ENCODE results near the gene PRICKLE4.

DNA sequence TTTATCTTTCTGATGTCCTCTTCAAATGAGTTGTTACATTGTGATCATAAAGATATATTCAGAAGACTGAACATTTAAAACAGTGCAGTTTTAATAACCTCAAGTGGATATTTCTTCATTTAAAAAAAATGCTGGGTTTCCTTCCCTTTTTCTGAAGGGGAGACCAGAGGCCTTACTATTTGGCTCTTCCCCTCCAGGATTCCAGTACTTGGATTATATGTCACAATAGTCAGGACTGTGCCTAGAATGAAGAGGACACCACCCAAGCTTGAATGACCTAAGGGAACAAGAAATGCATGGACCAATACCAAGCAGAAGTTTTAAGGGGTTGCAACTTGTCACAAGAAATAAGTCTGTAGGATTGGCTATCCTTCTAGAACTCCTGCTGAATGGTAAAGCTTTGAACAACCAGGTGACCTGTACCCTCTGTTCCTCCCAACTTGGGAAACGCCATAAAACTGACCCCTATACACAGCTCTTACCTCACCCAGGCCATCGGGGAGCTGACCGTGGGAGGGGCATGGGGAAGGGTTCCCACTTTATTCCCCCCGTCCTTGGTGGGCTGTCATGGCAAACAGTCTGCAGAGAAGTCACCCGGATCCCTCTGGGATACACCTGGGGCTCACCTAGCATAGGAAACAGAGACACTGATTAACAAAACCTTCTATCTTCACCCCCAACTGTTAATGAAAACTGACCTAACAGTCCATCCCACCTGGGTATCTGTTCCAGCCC lies 2.9 kb upstream of the PRICKLE4 start:
- TF ChIP-seq, protein P1, sequence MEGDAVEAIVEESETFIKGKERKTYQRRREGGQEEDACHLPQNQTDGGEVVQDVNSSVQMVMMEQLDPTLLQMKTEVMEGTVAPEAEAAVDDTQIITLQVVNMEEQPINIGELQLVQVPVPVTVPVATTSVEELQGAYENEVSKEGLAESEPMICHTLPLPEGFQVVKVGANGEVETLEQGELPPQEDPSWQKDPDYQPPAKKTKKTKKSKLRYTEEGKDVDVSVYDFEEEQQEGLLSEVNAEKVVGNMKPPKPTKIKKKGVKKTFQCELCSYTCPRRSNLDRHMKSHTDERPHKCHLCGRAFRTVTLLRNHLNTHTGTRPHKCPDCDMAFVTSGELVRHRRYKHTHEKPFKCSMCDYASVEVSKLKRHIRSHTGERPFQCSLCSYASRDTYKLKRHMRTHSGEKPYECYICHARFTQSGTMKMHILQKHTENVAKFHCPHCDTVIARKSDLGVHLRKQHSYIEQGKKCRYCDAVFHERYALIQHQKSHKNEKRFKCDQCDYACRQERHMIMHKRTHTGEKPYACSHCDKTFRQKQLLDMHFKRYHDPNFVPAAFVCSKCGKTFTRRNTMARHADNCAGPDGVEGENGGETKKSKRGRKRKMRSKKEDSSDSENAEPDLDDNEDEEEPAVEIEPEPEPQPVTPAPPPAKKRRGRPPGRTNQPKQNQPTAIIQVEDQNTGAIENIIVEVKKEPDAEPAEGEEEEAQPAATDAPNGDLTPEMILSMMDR (IDR thresholded peaks at IDR 0.05), result no peak
- TF ChIP-seq POLR2A (IDR thresholded peaks at IDR 0.05), result no peak
